H7 (cell line): ENCODE data around the gene CREB1. TPM values are rescaled to one million over a fixed set of nuclear protein-coding genes. Genes with fewer than 3 reads are reported as not detected.

Experiments used
- DNase-seq: peaks from one replicate; pipeline ENCODE4 v3.0.0; 2012
- H3K27me3 ChIP-seq: 2 replicates; pipeline ENCODE4 v1.6.0; 2011; ENCODE audit warnings: mild to moderate bottlenecking, low read length; ENCODE audit not compliant: control insufficient read depth, insufficient read depth
- H3K36me3 ChIP-seq: replicated peaks from 2 replicates; pipeline ENCODE4 v1.5.1; 2011; ENCODE audit warnings: low read length; ENCODE audit not compliant: control insufficient read depth, insufficient read depth
- H3K4me3 ChIP-seq: 2 replicates; pipeline ENCODE4 v1.5.1; 2011; ENCODE audit warnings: low read depth, mild to moderate bottlenecking, control low read depth, low read length, moderate library complexity; ENCODE audit not compliant: insufficient read depth
- total RNA-seq: library from RNA; depleted of rRNA; stranded (reverse); fragments of >200 nt; shearing (Covaris generic); gene quantifications from 2 replicates; pipeline ENCODE4 v1.2.3, GENCODE V29; 2014

Gene CREB1
- total RNA-seq, 1 experiment from 2014 or later = 48.9 TPM

DNA sequence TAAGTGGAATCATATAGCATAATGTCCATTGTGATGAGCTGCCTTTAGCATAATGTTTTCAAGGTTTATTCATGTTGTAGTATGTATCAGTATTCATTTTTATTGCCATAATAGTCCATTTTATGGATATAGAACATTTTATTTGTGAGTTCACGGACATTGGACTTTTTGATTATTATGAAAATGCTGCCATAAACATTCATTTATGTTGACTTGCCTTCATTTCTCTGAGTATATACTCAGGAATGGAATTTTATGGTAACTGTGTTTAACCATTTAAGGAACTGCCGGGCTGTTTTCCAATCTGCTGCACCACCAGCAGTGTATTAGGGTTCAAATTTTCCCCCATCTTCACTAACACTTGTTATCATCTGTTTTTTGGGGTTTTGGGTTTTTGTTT is 12.2 kb downstream of the CREB1 start:
- Histone ChIP-seq H3K36me3 (no peaks in the 10 kb centered on the region), H3K4me3 (no peak overlapping the region), H3K27me3 (no peaks in the 10 kb centered on the region)
- no peak for DNase-seq

GRCh38 chr2:207543272-207543671 is 13.5 kb downstream of the CREB1 start:
- Histone ChIP-seq H3K4me3 (no peak overlapping the region), H3K36me3 (no peaks in the 10 kb centered on the region), H3K27me3 (no peaks in the 10 kb centered on the region)
- no peak for DNase-seq

- no peaks in the 10 kb centered on the region for H3K27me3 ChIP-seq
- no peak for DNase-seq
- H3K36me3 ChIP-seq = no peaks in the 10 kb centered on the region
- H3K4me3 ChIP-seq = no peak overlapping the region
These were observed 17.1 kb downstream of the CREB1 start for GRCh38 chr2:207546822-207547221.

- Histone ChIP-seq H3K36me3 (no peaks in the 10 kb centered on the region), H3K27me3 (no peaks in the 10 kb centered on the region), H3K4me3 (no peak overlapping the region)
- DNase-seq = no peak
These were observed 19.4 kb downstream of the CREB1 start for GRCh38 chr2:207549145-207549544.

GRCh38 chr2:207558079-207558491 is 28.3 kb downstream of the CREB1 start:
- DNase-seq = no peak
- peaks cover 16% of the 10 kb centered on the region for H3K36me3 ChIP-seq
- no peaks in the 10 kb centered on the region for H3K27me3 ChIP-seq
- no peak overlapping the region for H3K4me3 ChIP-seq

- Histone ChIP-seq H3K36me3 (peaks cover 14% of the 10 kb centered on the region), H3K4me3 (no peak overlapping the region), H3K27me3 (no peaks in the 10 kb centered on the region)
- DNase-seq = no peak
These were observed 31.8 kb downstream of the CREB1 start for GRCh38 chr2:207561386-207562080.

- DNase-seq = no peak
- Histone ChIP-seq H3K4me3 (no peak overlapping the region), H3K36me3 (peaks cover 17% of the 10 kb centered on the region), H3K27me3 (no peaks in the 10 kb centered on the region)
These were observed 36.2 kb downstream of the CREB1 start for GRCh38 chr2:207565736-207566500.

GRCh38 chr2:207567671-207568070 is 37.9 kb downstream of the CREB1 start:
- H3K27me3 ChIP-seq = no peaks in the 10 kb centered on the region
- H3K4me3 ChIP-seq = no peak overlapping the region
- no peak for DNase-seq
- peaks cover 20% of the 10 kb centered on the region for H3K36me3 ChIP-seq

DNA sequence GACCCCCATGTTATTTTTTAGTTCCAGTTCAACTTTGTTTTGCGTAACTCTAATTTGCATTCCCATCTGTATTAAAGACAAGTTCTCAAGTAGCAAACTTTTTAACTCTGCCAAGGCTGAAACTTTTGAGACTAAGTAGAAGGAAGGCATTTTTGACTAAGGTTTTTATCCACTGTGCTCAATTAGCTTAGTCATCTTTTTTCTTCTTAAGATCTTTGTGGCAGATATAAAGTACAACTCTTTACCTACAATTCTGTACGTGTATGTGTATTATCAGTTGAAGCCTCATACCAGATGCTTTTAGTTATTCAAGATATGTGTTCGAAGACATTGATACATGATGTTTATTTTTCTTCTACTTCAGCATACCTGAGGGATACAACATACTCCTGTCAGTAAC is 41.6 kb downstream of the CREB1 start:
- Histone ChIP-seq H3K36me3 (peaks cover 21% of the 10 kb centered on the region), H3K27me3 (no peaks in the 10 kb centered on the region), H3K4me3 (no peak overlapping the region)
- DNase-seq = no peak

DNA sequence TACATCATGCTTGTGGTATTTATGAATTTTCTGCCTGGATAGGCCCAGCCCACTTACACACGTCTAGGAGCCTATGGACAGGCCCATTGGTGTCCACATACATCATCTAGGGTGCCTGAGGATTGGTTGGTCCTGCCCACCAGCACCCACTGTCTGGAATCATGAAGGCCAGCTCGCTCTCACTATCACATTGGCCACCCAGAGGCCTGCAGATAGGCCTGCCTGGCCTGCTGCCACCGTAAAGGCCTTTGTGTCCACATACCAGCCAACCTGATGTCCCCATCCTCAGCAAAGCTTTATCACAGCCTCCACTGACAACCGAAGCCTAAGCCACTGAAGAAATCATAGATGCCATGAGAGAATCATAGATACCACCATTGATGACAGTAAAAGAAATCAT is 55.2 kb downstream of the CREB1 start:
- no peak for DNase-seq
- peaks cover 17% of the 10 kb centered on the region for H3K36me3 ChIP-seq
- H3K27me3 ChIP-seq = no peaks in the 10 kb centered on the region
- no peak overlapping the region for H3K4me3 ChIP-seq

DNA sequence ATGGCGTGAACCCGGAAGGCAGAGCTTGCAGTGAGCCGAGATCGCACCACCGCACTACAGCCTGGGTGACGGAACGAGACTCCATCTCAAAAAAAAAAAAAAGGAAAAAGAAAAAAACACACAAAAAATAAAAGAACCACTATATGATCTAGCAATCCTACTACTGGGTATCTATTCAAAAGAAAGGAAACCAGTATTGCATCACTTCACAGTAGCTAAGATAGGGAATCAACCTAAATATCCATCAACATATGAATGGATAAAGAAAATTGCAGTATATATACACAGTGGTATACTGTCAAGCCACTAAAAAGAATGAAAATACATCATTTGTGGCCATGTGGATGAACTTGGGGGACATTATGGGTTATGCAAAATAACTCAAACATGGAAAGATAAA is 57.5 kb downstream of the CREB1 start:
- H3K4me3 ChIP-seq = no peak overlapping the region
- H3K36me3 ChIP-seq = peaks cover 11% of the 10 kb centered on the region
- H3K27me3 ChIP-seq = no peaks in the 10 kb centered on the region
- no peak for DNase-seq

- no peak for DNase-seq
- Histone ChIP-seq H3K36me3 (peaks cover 7% of the 10 kb centered on the region), H3K27me3 (no peaks in the 10 kb centered on the region), H3K4me3 (no peak overlapping the region)
These were observed 59.4 kb downstream of the CREB1 start for GRCh38 chr2:207589143-207589542.

- H3K4me3 ChIP-seq = no peak overlapping the region
- peaks cover 2% of the 10 kb centered on the region for H3K36me3 ChIP-seq
- DNase-seq = no peak
- no peaks in the 10 kb centered on the region for H3K27me3 ChIP-seq
These were observed 63.5 kb downstream of the CREB1 start for GRCh38 chr2:207593277-207593676.

- no peak for DNase-seq
- Histone ChIP-seq H3K27me3 (no peaks in the 10 kb centered on the region), H3K36me3 (peaks cover 2% of the 10 kb centered on the region), H3K4me3 (no peak overlapping the region)
These were observed 64.5 kb downstream of the CREB1 start for GRCh38 chr2:207594264-207594663.

- no peak for DNase-seq
- H3K36me3 ChIP-seq = peaks cover 2% of the 10 kb centered on the region
- H3K4me3 ChIP-seq = no peak overlapping the region
- no peaks in the 10 kb centered on the region for H3K27me3 ChIP-seq
These were observed 65.0 kb downstream of the CREB1 start for GRCh38 chr2:207594731-207595130.
